B cell (primary cell): ENCODE measurements around the gene RAB5A. TPM values are rescaled to one million over a fixed set of nuclear protein-coding genes. Genes with fewer than 3 reads are reported as not detected.
"Not testable (repeated sequence)": the region's sequence is repeated elsewhere in the genome, so short reads cannot be mapped to it uniquely, and the experiment has no call there.

Experiments used
- ATAC-seq: fragments of 200-7000 bp; cut with Tn5 transposase; one replicate; pipeline ENCODE4 v1.10.0; 2021; ENCODE audit warnings: low read depth, mild to moderate bottlenecking, moderate number of reproducible peaks, moderate library complexity
- CTCF ChIA-PET: fragments of 350-600 bp; sonication (Branson Sonifier 250); formaldehyde crosslinking; loops from one replicate; lab custom pipeline; 2021; ENCODE audit warnings: antibody characterized with exemption, inconsistent platforms; lab: Charles Lee
- POLR2A ChIA-PET: fragments of 350-600 bp; sonication (Branson Sonifier 250); formaldehyde crosslinking; loops from one replicate; lab custom pipeline; 2021; ENCODE audit warnings: antibody characterized with exemption; lab: Charles Lee
- DNase-seq: peaks from one replicate; pipeline ENCODE4 v3.0.0; 2013
- H2AFZ ChIP-seq: 2 replicates; pipeline ENCODE4 v1.6.1; 2012; ENCODE audit warnings: mild to moderate bottlenecking, low read depth, low read length; ENCODE audit not compliant: insufficient read depth, poor library complexity, severe bottlenecking
- H3K27ac ChIP-seq, 2 donors: 1 replicate in 1 of 2; 2 replicates in 1 of 2; pipeline ENCODE4 v1.5.1; 2012 to 2013; ENCODE audit warnings: low read length in 2 of 2, mild to moderate bottlenecking in 2 of 2, moderate library complexity in 1 of 2
- H3K27me3 ChIP-seq, 4 experiments: fragments of 200-600 bp in 1 of 4; sonication (generic) in 1 of 4; replicated peaks in 1 of 4; 1 replicate in 2 of 4; 2 replicates in 2 of 4; pipeline versions ENCODE4 v1.6.1 to v1.7.0; 2013 to 2016; ENCODE audit warnings: low read length in 3 of 4, mild to moderate bottlenecking in 2 of 4, mixed read lengths in 1 of 4, moderate library complexity in 1 of 4; ENCODE audit not compliant: insufficient read depth in 4 of 4, control insufficient read depth in 3 of 4; ENCODE audit errors: control extremely low read depth in 1 of 4
- H3K36me3 ChIP-seq, 2 experiments: replicated peaks in 1 of 2; 1 replicate in 1 of 2; 2 replicates in 1 of 2; pipeline versions ENCODE4 v1.6.1 to v1.7.1; 2013; ENCODE audit warnings: low read length in 1 of 2; ENCODE audit not compliant: insufficient read depth in 2 of 2, control insufficient read depth in 1 of 2; ENCODE audit errors: control extremely low read depth in 1 of 2, extremely low read depth in 1 of 2
- H3K4me1 ChIP-seq, 2 donors: fragments of 200-600 bp in 1 of 2; sonication (generic) in 1 of 2; 1 replicate in 1 of 2; 2 replicates in 1 of 2; pipeline versions ENCODE4 v1.5.1 to v1.6.1; 2013 to 2017; ENCODE audit warnings: low read length in 2 of 2; ENCODE audit not compliant: control insufficient read depth in 2 of 2, insufficient read depth in 2 of 2
- H3K4me2 ChIP-seq: replicated peaks from 2 replicates; pipeline ENCODE3; 2012; ENCODE audit warnings: mild to moderate bottlenecking, low read depth, low read length; ENCODE audit not compliant: poor library complexity, severe bottlenecking
- H3K4me3 ChIP-seq, 5 experiments: fragments of 200-600 bp in 1 of 5; sonication (generic) in 1 of 5; 1 replicate in 3 of 5; 2 replicates in 2 of 5; pipeline versions ENCODE4 v1.5.1 to v1.7.0; 2011 to 2016; ENCODE audit warnings: low read length in 4 of 5, mild to moderate bottlenecking in 4 of 5, low read depth in 2 of 5, control low read depth in 1 of 5, moderate library complexity in 1 of 5; ENCODE audit not compliant: insufficient read depth in 1 of 5; ENCODE audit errors: control extremely low read depth in 1 of 5, extremely low read depth in 1 of 5
- H3K79me2 ChIP-seq: fragments of 200-600 bp; sonication (generic); one replicate; pipeline ENCODE4 v1.6.0; 2016; ENCODE audit warnings: low read length; ENCODE audit not compliant: control insufficient read depth, insufficient read depth
- H3K9ac ChIP-seq: fragments of 200-600 bp; sonication (generic); 2 replicates; pipeline ENCODE4 v1.6.1; 2017; ENCODE audit warnings: mild to moderate bottlenecking, low read length, moderate library complexity
- H3K9me3 ChIP-seq, 3 donors: one replicate each; pipeline versions ENCODE4 v1.6.1 to v1.7.1; 2013; ENCODE audit warnings: low read length in 2 of 3; ENCODE audit not compliant: control insufficient read depth in 2 of 3, insufficient read depth in 1 of 3; ENCODE audit errors: control extremely low read depth in 1 of 3
- H4K20me1 ChIP-seq: 2 replicates; pipeline ENCODE4 v1.6.0; 2012; ENCODE audit warnings: mild to moderate bottlenecking, low read length; ENCODE audit not compliant: insufficient read depth, control insufficient read depth, poor library complexity, severe bottlenecking
- H3K27ac Mint-ChIP-seq: one replicate; pipeline ENCODE4 v1.8.0; 2021; ENCODE audit warnings: mixed read lengths
- H3K27me3 Mint-ChIP-seq: one replicate; pipeline ENCODE4 v1.8.0; 2021; ENCODE audit warnings: mixed read lengths
- H3K4me1 Mint-ChIP-seq: one replicate; pipeline ENCODE4 v1.8.0; 2021; ENCODE audit warnings: mixed read lengths
- H3K4me3 Mint-ChIP-seq: one replicate; pipeline ENCODE4 v1.8.0; 2021; ENCODE audit warnings: mixed read lengths
- H3K9me3 Mint-ChIP-seq: one replicate; pipeline ENCODE4 v1.8.0; 2022; ENCODE audit warnings: mixed read lengths; ENCODE audit not compliant: insufficient read depth
- CTCF ChIP-seq: fragments of 200-600 bp; IDR thresholded peaks from one replicate; pipeline ENCODE4 v1.8.0; 2022; ENCODE audit warnings: antibody characterized with exemption, mild to moderate bottlenecking
- EZH2 ChIP-seq: IDR thresholded peaks from 2 replicates; pipeline ENCODE4 v1.6.1; 2012; ENCODE audit warnings: borderline replicate concordance, low read depth, mild to moderate bottlenecking, moderate library complexity, low read length; ENCODE audit not compliant: insufficient read depth, poor library complexity, severe bottlenecking
- WGBS: methylation state at CpG from one replicate; pipeline ENCODE4 v1.1.5; 2013; ENCODE audit warnings: missing lambda C conversion rate; ENCODE audit not compliant: insufficient coverage; 5-methylcytosine and 5-hydroxymethylcytosine counted together
- intact Hi-C: fragments of 100-400 bp; cut with micrococcal nuclease; formaldehyde crosslinking; loops from one replicate; pipeline ENCODE4 v1.10.0; 2022
- polyA plus RNA-seq: library from polyadenylated mRNA; depleted of rRNA; stranded (reverse); fragments of >200 nt; gene quantifications from 2 replicates; pipeline ENCODE4 v1.2.3, GENCODE V29; 2012
- total RNA-seq, 2 donors: library from RNA; stranded (reverse); fragments of 120-200 nt in 1 of 2; gene quantifications; 1 replicate in 1 of 2; 2 replicates in 1 of 2; pipeline versions ENCODE4 v1.2.3 to v1.2.4, GENCODE V29; 2013 to 2022

Gene RAB5A
- total and polyA plus RNA-seq, 2 donors (not counting 1 experiment from before 2014, with no cell fraction given): 21.7 to 59.4 TPM

GRCh38 chr3:19899264-19899663 lies 47.6 kb upstream of the RAB5A start:
- Mint-ChIP-seq H3K4me1 (no peaks in the 10 kb centered on the region), H3K27me3 (peaks cover 2% of the 10 kb centered on the region), H3K27ac (no peak overlapping the region), H3K4me3 (no peak overlapping the region), H3K9me3 (no peaks in the 10 kb centered on the region)
- no peaks in the 10 kb centered on the region for H3K79me2 ChIP-seq
- no peak overlapping the region for H3K27ac ChIP-seq
- no peak overlapping the region for H3K4me2 ChIP-seq
- no peak for ATAC-seq
- ChIA-PET CTCF (no interaction called here), POLR2A (no interaction called here)
- DNase-seq: no peak
- H3K36me3 ChIP-seq: no peaks in the 10 kb centered on the region
- no peaks in the 10 kb centered on the region for H3K27me3 ChIP-seq
- no peak overlapping the region for H2AFZ ChIP-seq
- no peak overlapping the region for H3K4me3 ChIP-seq
- 100% methylated on average over 1 of the region's 2 CpGs for WGBS
- no peaks in the 10 kb centered on the region for H3K4me1 ChIP-seq
- intact Hi-C loops: no loop called here
- no peaks in the 10 kb centered on the region for H3K9me3 ChIP-seq
- H4K20me1 ChIP-seq: no peaks in the 10 kb centered on the region
- TF ChIP-seq EZH2 (no peak), CTCF (no peak)
- H3K9ac ChIP-seq: no peak overlapping the region

- H3K4me1 ChIP-seq, H3K4me2 ChIP-seq, ATAC-seq, H2AFZ ChIP-seq, DNase-seq, H3K4me3 Mint-ChIP-seq, H3K4me3 ChIP-seq, H3K4me1 Mint-ChIP-seq, H4K20me1 ChIP-seq, CTCF ChIA-PET, H3K9ac ChIP-seq, POLR2A ChIA-PET, H3K36me3 ChIP-seq, H3K27me3 Mint-ChIP-seq, H3K27me3 ChIP-seq, H3K79me2 ChIP-seq, H3K9me3 ChIP-seq, intact Hi-C loops, H3K27ac ChIP-seq, H3K9me3 Mint-ChIP-seq, H3K27ac Mint-ChIP-seq: not testable (repeated sequence)
- 92% methylated on average over 4 of the region's 7 CpGs for WGBS
Measured at GRCh38 chr3:19899833-19900232, 47.1 kb upstream of the RAB5A start.
